ENCODE measurements around the gene DENND1A.

DNA sequence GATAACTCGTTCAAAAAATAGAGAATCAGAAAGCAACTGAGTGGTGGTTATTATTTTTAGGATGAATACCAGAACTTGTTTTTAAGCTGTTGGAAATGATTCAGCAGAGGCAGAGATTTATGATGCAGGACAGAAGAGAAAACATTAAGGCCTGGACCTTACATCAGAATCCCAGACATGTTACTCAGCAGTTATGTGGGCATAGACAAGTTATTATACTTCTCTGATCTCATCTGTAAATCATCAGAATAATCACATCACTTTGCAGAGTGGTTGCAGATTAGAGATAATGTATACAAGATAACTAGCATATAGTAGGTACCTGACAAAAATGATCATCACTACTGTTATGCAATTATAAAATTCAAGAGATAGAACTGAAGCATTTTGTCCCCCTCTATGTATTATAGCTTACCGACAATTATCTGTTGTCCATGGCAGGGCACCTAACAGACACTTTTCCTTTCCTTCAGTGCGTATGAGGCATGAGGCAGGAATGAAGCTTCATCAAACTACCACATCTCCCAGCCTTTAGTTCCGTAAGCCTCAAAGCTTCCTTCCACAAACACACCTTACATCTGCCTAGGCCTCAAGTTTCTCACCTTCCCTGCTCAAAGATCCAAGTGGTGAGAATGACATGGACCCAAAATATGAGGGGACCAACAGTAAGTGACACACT lies 165.9 kb downstream of the DENND1A start:
- TF ChIP-seq, protein P1, sequence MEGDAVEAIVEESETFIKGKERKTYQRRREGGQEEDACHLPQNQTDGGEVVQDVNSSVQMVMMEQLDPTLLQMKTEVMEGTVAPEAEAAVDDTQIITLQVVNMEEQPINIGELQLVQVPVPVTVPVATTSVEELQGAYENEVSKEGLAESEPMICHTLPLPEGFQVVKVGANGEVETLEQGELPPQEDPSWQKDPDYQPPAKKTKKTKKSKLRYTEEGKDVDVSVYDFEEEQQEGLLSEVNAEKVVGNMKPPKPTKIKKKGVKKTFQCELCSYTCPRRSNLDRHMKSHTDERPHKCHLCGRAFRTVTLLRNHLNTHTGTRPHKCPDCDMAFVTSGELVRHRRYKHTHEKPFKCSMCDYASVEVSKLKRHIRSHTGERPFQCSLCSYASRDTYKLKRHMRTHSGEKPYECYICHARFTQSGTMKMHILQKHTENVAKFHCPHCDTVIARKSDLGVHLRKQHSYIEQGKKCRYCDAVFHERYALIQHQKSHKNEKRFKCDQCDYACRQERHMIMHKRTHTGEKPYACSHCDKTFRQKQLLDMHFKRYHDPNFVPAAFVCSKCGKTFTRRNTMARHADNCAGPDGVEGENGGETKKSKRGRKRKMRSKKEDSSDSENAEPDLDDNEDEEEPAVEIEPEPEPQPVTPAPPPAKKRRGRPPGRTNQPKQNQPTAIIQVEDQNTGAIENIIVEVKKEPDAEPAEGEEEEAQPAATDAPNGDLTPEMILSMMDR (conservative IDR thresholded peaks at IDR 0.05; ENCODE audit: low read depth in 2 of 2): no peak
- TF ChIP-seq EZH2 (IDR thresholded peaks at IDR 0.05; ENCODE audit: low read depth, unreplicated experiment): no peak
- TF ChIP-seq, protein P2, sequence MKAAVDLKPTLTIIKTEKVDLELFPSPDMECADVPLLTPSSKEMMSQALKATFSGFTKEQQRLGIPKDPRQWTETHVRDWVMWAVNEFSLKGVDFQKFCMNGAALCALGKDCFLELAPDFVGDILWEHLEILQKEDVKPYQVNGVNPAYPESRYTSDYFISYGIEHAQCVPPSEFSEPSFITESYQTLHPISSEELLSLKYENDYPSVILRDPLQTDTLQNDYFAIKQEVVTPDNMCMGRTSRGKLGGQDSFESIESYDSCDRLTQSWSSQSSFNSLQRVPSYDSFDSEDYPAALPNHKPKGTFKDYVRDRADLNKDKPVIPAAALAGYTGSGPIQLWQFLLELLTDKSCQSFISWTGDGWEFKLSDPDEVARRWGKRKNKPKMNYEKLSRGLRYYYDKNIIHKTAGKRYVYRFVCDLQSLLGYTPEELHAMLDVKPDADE (IDR thresholded peaks at IDR 0.05): no peak
- TF ChIP-seq POLR2AphosphoS5 (IDR thresholded peaks at IDR 0.05; ENCODE audit: low read depth): no peak
- TF ChIP-seq EZH2phosphoT487 (IDR thresholded peaks at IDR 0.05; ENCODE audit: unreplicated experiment): no peak
- TF ChIP-seq CREB1 (CRISPR knock-in tag; IDR thresholded peaks at IDR 0.05; ENCODE audit: low read depth): no peak
- TF ChIP-seq ZNF114 (CRISPR knock-in tag; IDR thresholded peaks at IDR 0.05): no peak
- TF ChIP-seq, protein P3, sequence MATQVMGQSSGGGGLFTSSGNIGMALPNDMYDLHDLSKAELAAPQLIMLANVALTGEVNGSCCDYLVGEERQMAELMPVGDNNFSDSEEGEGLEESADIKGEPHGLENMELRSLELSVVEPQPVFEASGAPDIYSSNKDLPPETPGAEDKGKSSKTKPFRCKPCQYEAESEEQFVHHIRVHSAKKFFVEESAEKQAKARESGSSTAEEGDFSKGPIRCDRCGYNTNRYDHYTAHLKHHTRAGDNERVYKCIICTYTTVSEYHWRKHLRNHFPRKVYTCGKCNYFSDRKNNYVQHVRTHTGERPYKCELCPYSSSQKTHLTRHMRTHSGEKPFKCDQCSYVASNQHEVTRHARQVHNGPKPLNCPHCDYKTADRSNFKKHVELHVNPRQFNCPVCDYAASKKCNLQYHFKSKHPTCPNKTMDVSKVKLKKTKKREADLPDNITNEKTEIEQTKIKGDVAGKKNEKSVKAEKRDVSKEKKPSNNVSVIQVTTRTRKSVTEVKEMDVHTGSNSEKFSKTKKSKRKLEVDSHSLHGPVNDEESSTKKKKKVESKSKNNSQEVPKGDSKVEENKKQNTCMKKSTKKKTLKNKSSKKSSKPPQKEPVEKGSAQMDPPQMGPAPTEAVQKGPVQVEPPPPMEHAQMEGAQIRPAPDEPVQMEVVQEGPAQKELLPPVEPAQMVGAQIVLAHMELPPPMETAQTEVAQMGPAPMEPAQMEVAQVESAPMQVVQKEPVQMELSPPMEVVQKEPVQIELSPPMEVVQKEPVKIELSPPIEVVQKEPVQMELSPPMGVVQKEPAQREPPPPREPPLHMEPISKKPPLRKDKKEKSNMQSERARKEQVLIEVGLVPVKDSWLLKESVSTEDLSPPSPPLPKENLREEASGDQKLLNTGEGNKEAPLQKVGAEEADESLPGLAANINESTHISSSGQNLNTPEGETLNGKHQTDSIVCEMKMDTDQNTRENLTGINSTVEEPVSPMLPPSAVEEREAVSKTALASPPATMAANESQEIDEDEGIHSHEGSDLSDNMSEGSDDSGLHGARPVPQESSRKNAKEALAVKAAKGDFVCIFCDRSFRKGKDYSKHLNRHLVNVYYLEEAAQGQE (IDR thresholded peaks at IDR 0.05; ENCODE audit: unreplicated experiment): no peak
- no peak for TF ChIP-seq JUNB (IDR thresholded peaks at IDR 0.05; ENCODE audit: unreplicated experiment)
- TF ChIP-seq STAT1 (IDR thresholded peaks at IDR 0.05; ENCODE audit: unreplicated experiment): no peak
- no peak for TF ChIP-seq NANOG (IDR thresholded peaks at IDR 0.05; ENCODE audit: borderline replicate concordance)
- no peak for TF ChIP-seq ZNF331 (CRISPR knock-in tag; IDR thresholded peaks at IDR 0.05; ENCODE audit: low read depth)
- TF ChIP-seq, protein P4, sequence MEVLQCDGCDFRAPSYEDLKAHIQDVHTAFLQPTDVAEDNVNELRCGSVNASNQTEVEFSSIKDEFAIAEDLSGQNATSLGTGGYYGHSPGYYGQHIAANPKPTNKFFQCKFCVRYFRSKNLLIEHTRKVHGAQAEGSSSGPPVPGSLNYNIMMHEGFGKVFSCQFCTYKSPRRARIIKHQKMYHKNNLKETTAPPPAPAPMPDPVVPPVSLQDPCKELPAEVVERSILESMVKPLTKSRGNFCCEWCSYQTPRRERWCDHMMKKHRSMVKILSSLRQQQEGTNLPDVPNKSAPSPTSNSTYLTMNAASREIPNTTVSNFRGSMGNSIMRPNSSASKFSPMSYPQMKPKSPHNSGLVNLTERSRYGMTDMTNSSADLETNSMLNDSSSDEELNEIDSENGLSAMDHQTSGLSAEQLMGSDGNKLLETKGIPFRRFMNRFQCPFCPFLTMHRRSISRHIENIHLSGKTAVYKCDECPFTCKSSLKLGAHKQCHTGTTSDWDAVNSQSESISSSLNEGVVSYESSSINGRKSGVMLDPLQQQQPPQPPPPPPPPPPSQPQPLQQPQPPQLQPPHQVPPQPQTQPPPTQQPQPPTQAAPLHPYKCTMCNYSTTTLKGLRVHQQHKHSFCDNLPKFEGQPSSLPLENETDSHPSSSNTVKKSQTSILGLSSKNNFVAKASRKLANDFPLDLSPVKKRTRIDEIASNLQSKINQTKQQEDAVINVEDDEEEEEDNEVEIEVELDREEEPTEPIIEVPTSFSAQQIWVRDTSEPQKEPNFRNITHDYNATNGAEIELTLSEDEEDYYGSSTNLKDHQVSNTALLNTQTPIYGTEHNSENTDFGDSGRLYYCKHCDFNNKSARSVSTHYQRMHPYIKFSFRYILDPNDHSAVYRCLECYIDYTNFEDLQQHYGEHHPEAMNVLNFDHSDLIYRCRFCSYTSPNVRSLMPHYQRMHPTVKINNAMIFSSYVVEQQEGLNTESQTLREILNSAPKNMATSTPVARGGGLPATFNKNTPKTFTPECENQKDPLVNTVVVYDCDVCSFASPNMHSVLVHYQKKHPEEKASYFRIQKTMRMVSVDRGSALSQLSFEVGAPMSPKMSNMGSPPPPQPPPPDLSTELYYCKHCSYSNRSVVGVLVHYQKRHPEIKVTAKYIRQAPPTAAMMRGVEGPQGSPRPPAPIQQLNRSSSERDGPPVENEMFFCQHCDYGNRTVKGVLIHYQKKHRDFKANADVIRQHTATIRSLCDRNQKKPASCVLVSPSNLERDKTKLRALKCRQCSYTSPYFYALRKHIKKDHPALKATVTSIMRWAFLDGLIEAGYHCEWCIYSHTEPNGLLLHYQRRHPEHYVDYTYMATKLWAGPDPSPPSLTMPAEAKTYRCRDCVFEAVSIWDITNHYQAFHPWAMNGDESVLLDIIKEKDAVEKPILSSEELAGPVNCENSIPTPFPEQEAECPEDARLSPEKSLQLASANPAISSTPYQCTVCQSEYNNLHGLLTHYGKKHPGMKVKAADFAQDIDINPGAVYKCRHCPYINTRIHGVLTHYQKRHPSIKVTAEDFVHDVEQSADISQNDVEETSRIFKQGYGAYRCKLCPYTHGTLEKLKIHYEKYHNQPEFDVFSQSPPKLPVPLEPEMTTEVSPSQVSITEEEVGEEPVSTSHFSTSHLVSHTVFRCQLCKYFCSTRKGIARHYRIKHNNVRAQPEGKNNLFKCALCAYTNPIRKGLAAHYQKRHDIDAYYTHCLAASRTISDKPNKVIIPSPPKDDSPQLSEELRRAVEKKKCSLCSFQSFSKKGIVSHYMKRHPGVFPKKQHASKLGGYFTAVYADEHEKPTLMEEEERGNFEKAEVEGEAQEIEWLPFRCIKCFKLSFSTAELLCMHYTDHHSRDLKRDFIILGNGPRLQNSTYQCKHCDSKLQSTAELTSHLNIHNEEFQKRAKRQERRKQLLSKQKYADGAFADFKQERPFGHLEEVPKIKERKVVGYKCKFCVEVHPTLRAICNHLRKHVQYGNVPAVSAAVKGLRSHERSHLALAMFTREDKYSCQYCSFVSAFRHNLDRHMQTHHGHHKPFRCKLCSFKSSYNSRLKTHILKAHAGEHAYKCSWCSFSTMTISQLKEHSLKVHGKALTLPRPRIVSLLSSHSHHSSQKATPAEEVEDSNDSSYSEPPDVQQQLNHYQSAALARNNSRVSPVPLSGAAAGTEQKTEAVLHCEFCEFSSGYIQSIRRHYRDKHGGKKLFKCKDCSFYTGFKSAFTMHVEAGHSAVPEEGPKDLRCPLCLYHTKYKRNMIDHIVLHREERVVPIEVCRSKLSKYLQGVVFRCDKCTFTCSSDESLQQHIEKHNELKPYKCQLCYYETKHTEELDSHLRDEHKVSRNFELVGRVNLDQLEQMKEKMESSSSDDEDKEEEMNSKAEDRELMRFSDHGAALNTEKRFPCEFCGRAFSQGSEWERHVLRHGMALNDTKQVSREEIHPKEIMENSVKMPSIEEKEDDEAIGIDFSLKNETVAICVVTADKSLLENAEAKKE (CRISPR knock-in tag; IDR thresholded peaks at IDR 0.05): no peak
